H1 (cell line): ENCODE results near the gene CRTC2. TPM values are rescaled to one million over a fixed set of nuclear protein-coding genes. Genes with fewer than 3 reads are reported as not detected.

ENCODE experiments used
- CTCF ChIA-PET: fragments of 300-600 bp; sonication (Branson Sonifier 250); formaldehyde crosslinking; loops from one replicate; lab custom pipeline; 2021; ENCODE audit not compliant: partially characterized antibody; lab: Charles Lee
- POLR2A ChIA-PET: fragments of 300-600 bp; sonication (Branson Sonifier 250); formaldehyde crosslinking; loops from one replicate; lab custom pipeline; 2021; ENCODE audit warnings: inconsistent platforms; ENCODE audit not compliant: partially characterized antibody; lab: Charles Lee
- DNase-seq, 2 experiments: peaks; one replicate each; pipeline versions ENCODE4 v3.0.0 to v3.0.0-alpha.2; 2010 to 2022; ENCODE audit warnings: low spot score in 2 of 2, low read depth in 1 of 2, mixed read lengths in 1 of 2
- FAIRE-seq: peaks from 2 replicates; lab custom pipeline; 2011; peaks lifted over from hg19 to GRCh38; lab: Jason Lieb, UNC
- H2AFZ ChIP-seq: 2 replicates; pipeline ENCODE4 v1.8.1; 2012; ENCODE audit warnings: low read length, inconsistent platforms
- H2AK5ac ChIP-seq: 2 replicates; pipeline ENCODE4 v1.6.1; 2013; ENCODE audit warnings: low read depth, low read length
- H2BK120ac ChIP-seq: replicated peaks from 2 replicates; pipeline ENCODE3; 2013; ENCODE audit warnings: low read depth, low read length, inconsistent platforms
- H2BK12ac ChIP-seq: 2 replicates; pipeline ENCODE4 v1.6.1; 2013; ENCODE audit warnings: low read depth, low read length
- H2BK15ac ChIP-seq: 2 replicates; pipeline ENCODE4 v1.6.1; 2013; ENCODE audit warnings: low read length
- H2BK20ac ChIP-seq: 2 replicates; pipeline ENCODE4 v1.6.1; 2013; ENCODE audit warnings: low read length
- H2BK5ac ChIP-seq: 2 replicates; pipeline ENCODE4 v1.6.1; 2013; ENCODE audit warnings: low read depth, low read length
- H3K14ac ChIP-seq: 2 replicates; pipeline ENCODE4 v1.6.1; 2013; ENCODE audit warnings: inconsistent platforms; ENCODE audit not compliant: insufficient read length
- H3K18ac ChIP-seq: 2 replicates; pipeline ENCODE4 v1.6.1; 2013; ENCODE audit warnings: low read length; ENCODE audit errors: extremely low read depth
- H3K23ac ChIP-seq: 2 replicates; pipeline ENCODE4 v1.6.1; 2013; ENCODE audit warnings: inconsistent platforms; ENCODE audit not compliant: insufficient read length
- H3K23me2 ChIP-seq: 2 replicates; pipeline ENCODE4 v1.6.1; 2013; ENCODE audit warnings: low read depth, low read length
- H3K27ac ChIP-seq: 2 replicates; pipeline ENCODE4 v1.6.1; 2011; ENCODE audit warnings: low read depth, low read length, inconsistent platforms
- H3K27me3 ChIP-seq, 4 experiments: replicated peaks in 1 of 4; 1 replicate in 1 of 4; 2 replicates in 3 of 4; pipeline versions ENCODE4 v1.6.1 to v1.8.1; 2011 to 2013; ENCODE audit warnings: low read length in 3 of 4, mild to moderate bottlenecking in 3 of 4, inconsistent platforms in 2 of 4, mixed read lengths in 2 of 4, moderate library complexity in 1 of 4; ENCODE audit not compliant: control insufficient read depth in 3 of 4, insufficient read depth in 3 of 4; ENCODE audit errors: extremely low read depth in 1 of 4
- H3K36me3 ChIP-seq, 4 experiments: 2 replicates each; pipeline versions ENCODE4 v1.6.1 to v1.8.1; 2011 to 2013; ENCODE audit warnings: mild to moderate bottlenecking in 4 of 4, low read length in 3 of 4, moderate library complexity in 2 of 4, control low read depth in 1 of 4, inconsistent platforms in 1 of 4; ENCODE audit not compliant: insufficient read depth in 4 of 4, control insufficient read depth in 2 of 4
- H3K4ac ChIP-seq: replicated peaks from 2 replicates; pipeline ENCODE3; 2013; ENCODE audit warnings: low read length, low read depth, mixed read lengths, inconsistent platforms; ENCODE audit not compliant: insufficient read length
- H3K4me1 ChIP-seq, 4 experiments: replicated peaks in 1 of 4; 1 replicate in 1 of 4; 2 replicates in 3 of 4; pipeline versions ENCODE4 v1.6.1 to v1.8.1; 2011 to 2013; ENCODE audit warnings: low read length in 3 of 4, inconsistent platforms in 2 of 4, mixed read lengths in 1 of 4; ENCODE audit not compliant: insufficient read depth in 4 of 4, control insufficient read depth in 3 of 4
- H3K4me2 ChIP-seq, 2 experiments: 2 replicates each; pipeline versions ENCODE4 v1.6.1 to v1.8.1; 2011 to 2013; ENCODE audit warnings: low read depth in 2 of 2, low read length in 2 of 2, control low read depth in 1 of 2, inconsistent platforms in 1 of 2, mild to moderate bottlenecking in 1 of 2; ENCODE audit not compliant: insufficient read depth in 1 of 2
- H3K4me3 ChIP-seq, 4 experiments: fragments of 200-600, 300-600 bp in 1 of 4; sonication (generic), shearing (Covaris generic), sonication (Bioruptor Twin) in 1 of 4; 2 replicates each; pipeline versions ENCODE4 v1.5.1 to v1.8.1; 2011 to 2016; ENCODE audit warnings: low read length in 4 of 4, low read depth in 3 of 4, control low read depth in 2 of 4, inconsistent platforms in 2 of 4, mild to moderate bottlenecking in 2 of 4, mixed read lengths in 1 of 4, moderate library complexity in 1 of 4; ENCODE audit not compliant: insufficient read depth in 2 of 4; ENCODE audit errors: extremely low read depth in 1 of 4
- H3K56ac ChIP-seq: replicated peaks from 2 replicates; pipeline ENCODE3; 2013; ENCODE audit warnings: low read depth, mild to moderate bottlenecking, mixed read lengths, low read length, inconsistent platforms; ENCODE audit not compliant: insufficient read length
- H3K79me1 ChIP-seq: 2 replicates; pipeline ENCODE4 v1.6.1; 2013; ENCODE audit warnings: low read depth, low read length, control low read depth
- H3K79me2 ChIP-seq, 2 experiments: 2 replicates each; pipeline versions ENCODE4 v1.6.1 to v1.8.1; 2012 to 2013; ENCODE audit warnings: low read length in 2 of 2, mild to moderate bottlenecking in 2 of 2, inconsistent platforms in 1 of 2; ENCODE audit not compliant: insufficient read depth in 2 of 2, control insufficient read depth in 1 of 2
- H3K9ac ChIP-seq, 4 experiments: replicated peaks in 1 of 4; 1 replicate in 1 of 4; 2 replicates in 3 of 4; pipeline versions ENCODE4 v1.6.1 to v1.8.1; 2011 to 2013; ENCODE audit warnings: low read depth in 3 of 4, low read length in 3 of 4, control low read depth in 2 of 4, mild to moderate bottlenecking in 2 of 4, moderate library complexity in 2 of 4, inconsistent platforms in 1 of 4; ENCODE audit errors: extremely low read depth in 1 of 4
- H3K9me3 ChIP-seq, 2 experiments: 2 replicates each; pipeline versions ENCODE4 v1.6.1 to v1.8.1; 2012 to 2013; ENCODE audit warnings: mild to moderate bottlenecking in 2 of 2, moderate library complexity in 2 of 2, control low read depth in 1 of 2, inconsistent platforms in 1 of 2, low read depth in 1 of 2, low read length in 1 of 2, mixed read lengths in 1 of 2; ENCODE audit not compliant: insufficient read depth in 2 of 2
- H4K20me1 ChIP-seq, 2 experiments: replicated peaks in 1 of 2; 2 replicates each; pipeline versions ENCODE3 to v1.8.1; 2011 to 2013; ENCODE audit warnings: inconsistent platforms in 2 of 2, low read length in 2 of 2, mild to moderate bottlenecking in 1 of 2; ENCODE audit not compliant: insufficient read depth in 2 of 2, control insufficient read depth in 1 of 2
- H4K5ac ChIP-seq: 2 replicates; pipeline ENCODE4 v1.6.1; 2013; ENCODE audit warnings: low read length, low read depth, mixed read lengths, inconsistent platforms; ENCODE audit not compliant: insufficient read length
- H4K8ac ChIP-seq: 2 replicates; pipeline ENCODE4 v1.8.0; 2013; ENCODE audit warnings: mild to moderate bottlenecking, moderate library complexity, low read length, inconsistent platforms; ENCODE audit not compliant: insufficient read depth; ENCODE audit errors: extremely low read depth
- H4K91ac ChIP-seq: replicated peaks from 2 replicates; pipeline ENCODE3; 2013; ENCODE audit warnings: low read length, mixed read lengths, inconsistent platforms; ENCODE audit not compliant: insufficient read length
- BRCA1 ChIP-seq: IDR thresholded peaks from 2 replicates; pipeline ENCODE4 v1.6.1; 2012; ENCODE audit warnings: low read depth, low read length, improper control_type of control experiment
- EP300 ChIP-seq, 2 experiments: IDR thresholded peaks; 1 replicate in 1 of 2; 2 replicates in 1 of 2; pipeline ENCODE4 v1.6.1; 2011 to 2012; ENCODE audit warnings: low read depth in 2 of 2, low read length in 2 of 2, mild to moderate bottlenecking in 2 of 2, borderline replicate concordance in 1 of 2, inconsistent platforms in 1 of 2, moderate library complexity in 1 of 2
- EZH2 ChIP-seq: fragments of 200-600 bp; sonication (generic); IDR thresholded peaks from 2 replicates; pipeline ENCODE4 v1.7.1; 2012; ENCODE audit warnings: low read depth, mild to moderate bottlenecking, moderate library complexity, low read length, inconsistent platforms; ENCODE audit not compliant: severe bottlenecking
- HDAC2 ChIP-seq, 2 experiments: fragments of 300-600 bp in 1 of 2; sonication (generic) in 1 of 2; IDR thresholded peaks; 2 replicates each; pipeline ENCODE4 v1.6.1; 2011 to 2012; ENCODE audit warnings: low read depth in 2 of 2, low read length in 2 of 2, mild to moderate bottlenecking in 2 of 2, moderate library complexity in 2 of 2, borderline replicate concordance in 1 of 2, inconsistent platforms in 1 of 2
- JUND ChIP-seq: IDR thresholded peaks from 2 replicates; pipeline ENCODE4 v1.6.1; 2011; ENCODE audit warnings: mild to moderate bottlenecking, improper control_type of control experiment, low read length
- KDM1A ChIP-seq: fragments of 200-600, 300-600 bp; sonication (generic); IDR thresholded peaks from 2 replicates; pipeline ENCODE4 v1.7.1; 2016; ENCODE audit warnings: mild to moderate bottlenecking, low read length, borderline replicate concordance
- MAFK ChIP-seq: IDR thresholded peaks from 2 replicates; pipeline ENCODE4 v1.6.1; 2012; ENCODE audit warnings: low read depth, mild to moderate bottlenecking, improper control_type of control experiment, low read length
- POLR2AphosphoS5 ChIP-seq: IDR thresholded peaks from 2 replicates; pipeline ENCODE4 v1.6.1; 2011; ENCODE audit warnings: low read depth, low read length
- POU5F1 ChIP-seq: IDR thresholded peaks from 2 replicates; pipeline ENCODE4 v1.6.1; 2011; ENCODE audit warnings: low read depth, mild to moderate bottlenecking, low read length, moderate library complexity
- SP2 ChIP-seq: IDR thresholded peaks from 2 replicates; pipeline ENCODE4 v1.6.1; 2012; ENCODE audit warnings: mild to moderate bottlenecking, low read length, inconsistent platforms
- TAF1 ChIP-seq: IDR thresholded peaks from 2 replicates; pipeline ENCODE4 v1.6.1; 2011; ENCODE audit warnings: mild to moderate bottlenecking, low read depth, low read length
- YY1 ChIP-seq: IDR thresholded peaks from 2 replicates; pipeline ENCODE4 v1.6.1; 2011; ENCODE audit warnings: low read depth, mild to moderate bottlenecking, low read length
- WGBS, 2 experiments: shearing (Covaris generic) in 1 of 2; methylation state at CpG; one replicate each; pipeline versions ENCODE4 v1.1.6 to v1.1.7; 2013 to 2015; ENCODE audit warnings: low lambda C conversion rate in 2 of 2, mixed read lengths in 2 of 2, inconsistent platforms in 1 of 2, low coverage in 1 of 2, missing lambda C conversion rate in 1 of 2; ENCODE audit not compliant: insufficient replicate concordance in 2 of 2, insufficient coverage in 1 of 2, insufficient read length in 1 of 2; ENCODE audit errors: extremely low coverage in 1 of 2, missing lambda C conversion rate in 1 of 2; 5-methylcytosine and 5-hydroxymethylcytosine counted together
- polyA plus RNA-seq, 7 experiments: library from polyadenylated mRNA; depleted of rRNA in 3 of 7; stranded (reverse) in 5 of 7; unstranded in 2 of 7; fragments of >200 nt in 5 of 7; fragments of 200-250 nt in 2 of 7; gene quantifications; 1 replicate in 5 of 7; 2 replicates in 1 of 7; 4 replicates in 1 of 7; pipeline versions ENCODE4 v1.2.1 to v1.2.3, GENCODE V29; 2011 to 2013; ENCODE audit warnings: missing spikeins in 2 of 7, mixed read lengths in 2 of 7
- total RNA-seq: library from RNA; stranded (reverse); fragmentation: NEBNext Ultra II Directional; extraction: Animal tissue kit (Norgen Biotek cat#: 25700); gene quantifications from 2 replicates; pipeline ENCODE4 v1.2.1, GENCODE V29; 2021

Gene CRTC2
- total and polyA plus RNA-seq, 2 of the 8 experiments (the other 6 are each of a cell fraction or from before 2014, with no cell fraction given): 28.6 to 34.3 TPM

GRCh38 chr1:153968000-153968363 lies 9.6 kb upstream of the CRTC2 start:
- no peak overlapping the region for H2AK5ac ChIP-seq
- no peak overlapping the region for H2BK120ac ChIP-seq
- H4K8ac ChIP-seq: peak overlapping the region; percentile 53; the same call in 1 of the 2 replicates
- H3K79me1 ChIP-seq: no peaks in the 10 kb centered on the region; the same call in 1 of the 2 replicates
- peaks cover 0 to 22% of the 10 kb centered on the region in 2 experiments; a peak in 2 of 4 replicates for H3K79me2 ChIP-seq
- H3K4me3 ChIP-seq: peak overlapping the region; percentile 51 to 77 (median 66)
- H4K20me1 ChIP-seq: no peaks in the 10 kb centered on the region
- H4K91ac ChIP-seq: no peak overlapping the region
- H3K36me3 ChIP-seq: peaks cover 0 to 6% (median 0%) of the 10 kb centered on the region in 4 experiments; a peak in 2 of 8 replicates
- H3K27ac ChIP-seq: peak overlapping the region; percentile 91
- DNase-seq (peak in 1 of 2 experiments; percentile 74), FAIRE-seq (no peak)
- no peak overlapping the region for H2BK12ac ChIP-seq
- peak overlapping the region; percentile 40 for H3K4ac ChIP-seq
- CTCF ChIA-PET: interaction anchor here (0.6 to 4.5 kb wide), 11 partner anchors 8 to 171 kb away, joined by 3 to 29 read pairs (median 6); partner anchors contain the start of genes DENND4B, JTB and RAB13
- 11% methylated on average over 8 of the region's 8 CpGs; no CpG with 5 or more reads in 1 of the 2 experiments for WGBS, 2 experiments
- H3K18ac ChIP-seq: peak overlapping the region; percentile 62
- H3K4me1 ChIP-seq: peaks cover 0 to 12% (median 5%) of the 10 kb centered on the region in 4 experiments; a peak in 5 of 7 replicates
- H4K5ac ChIP-seq: peak overlapping the region; percentile 77
- H3K14ac ChIP-seq: no peak overlapping the region
- H3K56ac ChIP-seq: no peak overlapping the region
- no peak overlapping the region for H2BK20ac ChIP-seq
- no peak overlapping the region for H2AFZ ChIP-seq
- H2BK15ac ChIP-seq: 0 out of 2 replicates have a peak overlapping the region, but pooled peaks have one; percentile 10
- H3K23ac ChIP-seq: no peak overlapping the region
- POLR2A ChIA-PET: interaction anchor here (0.7 to 15.7 kb wide), 21 partner anchors 8 to 1038 kb away, joined by 3 to 454 read pairs (median 4); partner anchors contain the start of genes CRTC2, DENND4B, GATAD2B and JTB
- H2BK5ac ChIP-seq: peak overlapping the region; percentile 21
- H3K9me3 ChIP-seq: no peaks in the 10 kb centered on the region
- H3K4me2 ChIP-seq: peak overlapping the region; percentile 69 to 91
- H3K27me3 ChIP-seq: no peaks in the 10 kb centered on the region
- peak overlapping the region; percentile 65 to 84 (median 74) for H3K9ac ChIP-seq
- peaks cover 16% of the 10 kb centered on the region for H3K23me2 ChIP-seq
- no peak for TF ChIP-seq POU5F1
- no peak for TF ChIP-seq KDM1A
- peak in 1 of 2 experiments; percentile 17; a peak in 1 of 4 replicates for TF ChIP-seq HDAC2 (IDR thresholded peaks at IDR 0.05; ENCODE audit: borderline replicate concordance in 1 of 2, low read depth in 2 of 2, low read length in 2 of 2)
- no peak for TF ChIP-seq YY1
- TF ChIP-seq SP2: no peak
- no peak for TF ChIP-seq MAFK
- TF ChIP-seq BRCA1: no peak
- no peak for TF ChIP-seq JUND
- TF ChIP-seq EP300 (IDR thresholded peaks at IDR 0.05; ENCODE audit: borderline replicate concordance in 1 of 2, low read depth in 2 of 2, low read length in 2 of 2): no peak
- TF ChIP-seq EZH2: no peak
- no peak; the same call in 1 of the 2 replicates for TF ChIP-seq POLR2AphosphoS5
- TF ChIP-seq TAF1: peak; percentile 19; the same call in 1 of the 2 replicates
